ENCODE results near the gene ABCA4.

The ABCA4 gene

GRCh38 chr1:94103608-94104007, 17.3 kb downstream of the ABCA4 start:
- no peak for DNase-seq

- no peak for DNase-seq
These were observed 19.1 kb downstream of the ABCA4 start for GRCh38 chr1:94101613-94102525.

- DNase-seq = no peak
These were observed 19.9 kb downstream of the ABCA4 start for GRCh38 chr1:94100785-94101612.

- no peak for DNase-seq
These were observed 20.7 kb downstream of the ABCA4 start for GRCh38 chr1:94100129-94100784.

GRCh38 chr1:94099303-94099702, 21.6 kb downstream of the ABCA4 start:
- DNase-seq = no peak

- DNase-seq = no peak
These were observed 22.3 kb downstream of the ABCA4 start for GRCh38 chr1:94098585-94099111.

- DNase-seq = no peak
These were observed 24.0 kb downstream of the ABCA4 start for GRCh38 chr1:94096797-94097549.

- DNase-seq = no peak
These were observed 25.0 kb downstream of the ABCA4 start for GRCh38 chr1:94095744-94096469.

- DNase-seq = no peak
These were observed 25.8 kb downstream of the ABCA4 start for GRCh38 chr1:94095112-94095637.

GRCh38 chr1:94094469-94095111, 26.4 kb downstream of the ABCA4 start:
- DNase-seq = no peak

- DNase-seq = no peak
These were observed 27.0 kb downstream of the ABCA4 start for GRCh38 chr1:94093996-94094395.

GRCh38 chr1:94093396-94093795, 27.6 kb downstream of the ABCA4 start:
- no peak for DNase-seq

- peak in 2 of 6 experiments; percentile 5 to 7 for DNase-seq
These were observed 28.7 kb downstream of the ABCA4 start for GRCh38 chr1:94092210-94092613.

GRCh38 chr1:94090761-94091160, 30.2 kb downstream of the ABCA4 start:
- no peak for DNase-seq

- no peak for DNase-seq
These were observed 33.8 kb downstream of the ABCA4 start for GRCh38 chr1:94087193-94087592.

- DNase-seq = no peak
These were observed 36.4 kb downstream of the ABCA4 start for GRCh38 chr1:94084547-94084946.

GRCh38 chr1:94084085-94084484, 36.9 kb downstream of the ABCA4 start:
- DNase-seq = no peak

- DNase-seq = no peak
These were observed 37.3 kb downstream of the ABCA4 start for GRCh38 chr1:94083681-94084080.

GRCh38 chr1:94081566-94082344, 39.2 kb downstream of the ABCA4 start:
- DNase-seq = no peak

- no peak for DNase-seq
These were observed 41.0 kb downstream of the ABCA4 start for GRCh38 chr1:94079989-94080388.
